Breast epithelium (tissue), 4 donors: Measurements from ENCODE around the gene GADD45A. TPM values are rescaled to one million over a fixed set of nuclear protein-coding genes. Genes with fewer than 3 reads are reported as not detected.

ENCODE experiments used
- DNase-seq, 2 donors: peaks; one replicate each; pipeline ENCODE4 v3.0.0-alpha.2; 2019; ENCODE audit warnings: low spot score in 2 of 2
- H3K27ac ChIP-seq, 2 donors: fragments of 200-600 bp; sonication (generic) in 1 of 2; one replicate each; pipeline ENCODE4 v1.5.1; 2016 to 2019; ENCODE audit warnings: mild to moderate bottlenecking in 1 of 2
- H3K27me3 ChIP-seq, 2 donors: fragments of 200-600 bp; sonication (generic) in 1 of 2; one replicate each; pipeline versions ENCODE4 v1.5.1 to v1.6.0; 2017 to 2019; ENCODE audit warnings: control low read depth in 1 of 2, mild to moderate bottlenecking in 1 of 2
- H3K36me3 ChIP-seq: fragments of 200-600 bp; one replicate; pipeline ENCODE4 v1.5.1; 2019
- H3K4me1 ChIP-seq, 2 donors: fragments of 200-600 bp; sonication (generic); one replicate each; pipeline ENCODE4 v1.5.1; 2016 to 2019; ENCODE audit warnings: control low read depth in 1 of 2
- H3K4me3 ChIP-seq, 3 donors: fragments of 200-600 bp; sonication (generic); 1 replicate in 2 of 3; 2 replicates in 1 of 3; pipeline ENCODE4 v1.5.1; 2016 to 2019; ENCODE audit warnings: mild to moderate bottlenecking in 3 of 3, moderate library complexity in 2 of 3
- H3K9me3 ChIP-seq, 2 donors: fragments of 200-600 bp; sonication (generic) in 1 of 2; one replicate each; pipeline ENCODE4 v1.5.1; 2016 to 2019; ENCODE audit warnings: control low read depth in 1 of 2
- CTCF ChIP-seq, 3 donors: fragments of 450-650 bp; IDR thresholded peaks; one replicate each; pipeline ENCODE4 v1.5.1; 2016 to 2017; ENCODE audit warnings: antibody characterized with exemption in 3 of 3, mild to moderate bottlenecking in 3 of 3, moderate library complexity in 3 of 3
- POLR2A ChIP-seq: fragments of 450-650 bp; IDR thresholded peaks from one replicate; pipeline ENCODE4 v1.6.1; 2016; ENCODE audit warnings: antibody characterized with exemption, mild to moderate bottlenecking, moderate library complexity
- POLR2AphosphoS5 ChIP-seq, 3 donors: sonication (generic); formaldehyde crosslinking; IDR thresholded peaks; one replicate each; pipeline ENCODE4 v1.6.1; 2017; ENCODE audit warnings: antibody characterized with exemption in 3 of 3
- intact Hi-C: fragments of 100-400 bp; cut with DNase I; formaldehyde crosslinking; loops from one replicate; pipeline ENCODE4 v1.15.1; 2023; ENCODE audit warnings: low total_unique reads
- total RNA-seq, 3 donors: library from RNA; depleted of rRNA; stranded (reverse); fragments of >200 nt; gene quantifications; one replicate each; pipeline ENCODE4 v1.1.0, GENCODE V29; 2016

The GADD45A gene
- total RNA-seq, 3 donors from 2014 or later = 52.4 to 68.2 (median 55.4) TPM

DNA sequence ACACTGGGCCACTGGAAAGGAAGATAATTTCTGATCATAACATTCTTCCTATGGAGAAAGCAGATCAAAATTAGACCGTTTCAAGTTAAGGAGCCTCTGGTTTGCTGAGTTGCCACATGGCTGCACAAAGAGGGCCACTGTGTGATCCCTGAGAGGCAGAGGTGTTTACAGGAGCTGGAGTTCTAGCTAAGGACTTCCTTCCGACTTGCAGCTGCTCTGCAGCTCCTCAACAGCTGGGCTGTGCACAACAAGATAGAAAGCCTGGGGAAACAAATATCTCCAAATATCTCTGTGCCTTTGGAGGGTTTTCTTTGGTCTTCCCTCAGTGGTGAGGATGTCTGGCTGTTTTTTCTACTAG is 26.8 kb downstream of the GADD45A start:
- no peak for TF ChIP-seq POLR2A
- no peak for TF ChIP-seq CTCF (IDR thresholded peaks at IDR 0.05)
- TF ChIP-seq POLR2AphosphoS5 (IDR thresholded peaks at IDR 0.05) = no peak
- no peaks in the 10 kb centered on the region for H3K36me3 ChIP-seq
- intact Hi-C loops = no loop called here
- no peaks in the 10 kb centered on the region for H3K27me3 ChIP-seq
- no peak overlapping the region for H3K4me3 ChIP-seq
- no peak for DNase-seq
- no peaks in the 10 kb centered on the region for H3K9me3 ChIP-seq
- H3K27ac ChIP-seq = no peak overlapping the region
- no peaks in the 10 kb centered on the region for H3K4me1 ChIP-seq

- Histone ChIP-seq H3K27me3 (no peaks in the 10 kb centered on the region), H3K36me3 (no peaks in the 10 kb centered on the region), H3K27ac (no peak overlapping the region), H3K9me3 (no peaks in the 10 kb centered on the region), H3K4me1 (no peaks in the 10 kb centered on the region), H3K4me3 (no peak overlapping the region)
- DNase-seq = no peak
- intact Hi-C loops = no loop called here
- TF ChIP-seq POLR2AphosphoS5 (IDR thresholded peaks at IDR 0.05) (no peak), CTCF (IDR thresholded peaks at IDR 0.05) (no peak), POLR2A (no peak)
Measured at GRCh38 chr1:67713057-67713846, 28.3 kb downstream of the GADD45A start.

GRCh38 chr1:67715819-67716218 is 30.8 kb downstream of the GADD45A start:
- H3K36me3 ChIP-seq = no peaks in the 10 kb centered on the region
- TF ChIP-seq POLR2A (no peak), POLR2AphosphoS5 (IDR thresholded peaks at IDR 0.05) (no peak), CTCF (IDR thresholded peaks at IDR 0.05) (no peak)
- H3K27ac ChIP-seq = no peak overlapping the region
- intact Hi-C loops = no loop called here
- H3K9me3 ChIP-seq = no peaks in the 10 kb centered on the region
- no peak for DNase-seq
- no peak overlapping the region for H3K4me3 ChIP-seq
- no peaks in the 10 kb centered on the region for H3K27me3 ChIP-seq
- no peaks in the 10 kb centered on the region for H3K4me1 ChIP-seq

GRCh38 chr1:67716800-67717199 is 31.8 kb downstream of the GADD45A start:
- peak overlapping the region in 1 of 2 donors; percentile 21 for H3K27ac ChIP-seq
- no peaks in the 10 kb centered on the region for H3K36me3 ChIP-seq
- intact Hi-C loops = no loop called here
- H3K9me3 ChIP-seq = no peaks in the 10 kb centered on the region
- TF ChIP-seq POLR2A = no peak
- TF ChIP-seq POLR2AphosphoS5 (IDR thresholded peaks at IDR 0.05) = peak in 1 of 3 donors; percentile 28
- H3K27me3 ChIP-seq = no peaks in the 10 kb centered on the region
- DNase-seq = peak in 1 of 2 donors; percentile 68
- no peaks in the 10 kb centered on the region for H3K4me1 ChIP-seq
- H3K4me3 ChIP-seq = no peak overlapping the region

DNA sequence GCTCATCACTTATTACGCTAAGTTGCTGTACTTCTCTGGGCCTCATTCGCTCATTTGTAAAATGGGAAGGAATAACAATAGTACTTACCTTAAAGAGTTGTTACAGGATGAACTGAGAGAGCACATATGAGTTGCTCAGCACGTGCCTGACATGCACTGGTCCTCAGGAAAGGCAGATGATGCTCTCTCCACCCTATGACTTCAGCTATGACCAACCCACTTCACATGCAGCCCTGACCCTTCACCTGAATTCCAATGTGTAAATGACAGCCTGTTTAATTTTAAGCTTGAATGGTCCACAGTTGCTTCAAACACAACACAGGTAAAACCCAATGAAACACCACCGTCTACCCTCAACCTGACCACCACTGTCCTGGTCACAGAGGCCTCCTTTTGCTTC is 32.9 kb downstream of the GADD45A start:
- no peak for DNase-seq
- Histone ChIP-seq H3K36me3 (no peaks in the 10 kb centered on the region), H3K4me3 (no peak overlapping the region), H3K4me1 (no peaks in the 10 kb centered on the region), H3K9me3 (no peaks in the 10 kb centered on the region), H3K27ac (no peak overlapping the region), H3K27me3 (no peaks in the 10 kb centered on the region)
- intact Hi-C loops = no loop called here
- TF ChIP-seq POLR2AphosphoS5 (IDR thresholded peaks at IDR 0.05) = no peak
- TF ChIP-seq CTCF (IDR thresholded peaks at IDR 0.05) = no peak
- no peak for TF ChIP-seq POLR2A
